NOMO-1 treated with dmso at 0.1 percent for 144 hours (cell line): ENCODE data around the gene FIBIN.

Experiments used
- DNase-seq: peaks from one replicate; lab custom pipeline; 2025; ENCODE audit not compliant: unreplicated experiment; lab: John Stamatoyannopoulos, UW

Gene FIBIN

DNA sequence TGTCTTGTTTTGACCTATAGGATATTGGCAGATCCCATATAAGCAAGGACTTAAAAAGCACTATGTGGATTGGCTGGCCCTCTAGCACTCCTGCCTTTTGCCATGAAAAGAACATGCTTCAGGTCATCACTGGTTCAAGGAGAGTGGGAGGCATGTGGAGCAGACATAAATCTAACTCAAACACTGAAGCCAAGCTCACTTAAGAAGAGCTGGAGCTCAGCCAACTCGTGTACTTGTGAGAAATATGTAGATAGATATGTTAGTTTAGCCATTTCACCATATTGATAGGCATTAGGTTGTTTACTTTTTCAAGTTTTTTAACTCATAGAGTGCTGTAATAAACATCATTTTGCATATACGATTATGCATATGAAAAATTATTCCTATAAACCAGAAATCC, 26.8 kb downstream of the FIBIN start:
- no peak for DNase-seq

GRCh38 chr11:27022659-27023251, 28.8 kb downstream of the FIBIN start:
- DNase-seq, result no peak

GRCh38 chr11:27024865-27025264, 31.0 kb downstream of the FIBIN start:
- no peak for DNase-seq

DNA sequence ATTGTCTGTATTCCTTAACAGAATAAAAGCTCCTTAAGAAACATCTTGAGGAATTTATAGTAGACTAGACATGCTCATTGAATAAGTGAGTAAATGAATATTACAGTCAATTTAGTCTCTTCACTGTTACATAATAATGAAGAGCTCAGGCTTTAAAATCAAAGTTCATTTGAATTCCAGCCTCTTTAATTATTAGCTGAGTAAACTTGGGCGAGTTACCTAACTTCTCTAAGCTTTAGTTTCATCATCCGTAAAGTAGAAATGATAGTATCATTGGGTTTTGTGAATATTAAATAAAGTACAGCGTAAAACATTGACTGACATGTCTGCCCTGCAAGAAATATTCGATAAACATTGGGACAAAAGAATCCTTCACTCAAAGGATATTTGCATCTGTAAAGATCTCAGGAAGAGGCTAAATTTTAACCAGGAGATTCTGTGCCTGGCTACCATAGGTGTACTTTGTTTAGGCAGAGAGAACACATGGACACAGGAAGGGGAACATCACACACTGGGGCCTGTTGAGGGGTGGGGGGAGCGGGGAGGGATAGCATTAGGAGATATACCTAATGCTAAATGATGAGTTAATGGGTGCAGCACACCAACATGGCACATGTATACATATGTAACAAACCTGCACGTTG, 31.5 kb downstream of the FIBIN start:
- DNase-seq, result no peak

DNA sequence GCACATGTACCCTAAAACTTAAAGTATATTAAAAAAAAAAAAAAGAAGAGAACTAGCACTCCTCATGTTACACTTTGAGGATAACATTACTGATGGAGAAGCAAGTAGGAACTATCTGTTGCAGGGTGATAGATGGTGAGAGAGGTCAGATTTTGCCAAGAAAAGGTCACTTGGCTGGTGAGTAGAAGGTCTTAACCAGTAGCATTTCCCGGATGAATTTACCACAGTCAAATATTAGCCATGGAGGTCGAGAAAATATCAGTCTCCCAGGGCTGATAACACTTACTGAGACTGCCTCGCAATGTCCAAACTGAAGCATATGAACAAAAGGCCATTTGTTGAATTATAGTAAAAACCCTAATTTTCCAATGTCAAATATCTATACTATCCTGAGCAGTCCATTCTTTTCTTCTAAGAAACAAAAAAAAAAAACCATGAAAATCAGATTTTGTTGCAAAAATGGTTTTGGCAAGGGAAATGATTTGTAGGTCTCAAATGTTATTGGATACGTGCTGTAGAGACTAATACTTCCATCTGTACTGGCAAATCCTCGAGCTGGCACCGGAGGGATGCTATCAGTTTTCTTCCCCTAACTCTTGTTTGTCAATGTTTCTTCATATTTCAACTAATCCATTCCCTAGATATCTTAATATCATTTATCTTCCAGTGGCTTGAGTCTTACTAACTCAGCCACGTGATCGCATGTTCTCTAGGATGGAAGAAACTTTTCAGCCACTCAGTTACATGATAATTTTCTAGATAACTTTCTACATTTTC, 32.2 kb downstream of the FIBIN start:
- no peak for DNase-seq

DNA sequence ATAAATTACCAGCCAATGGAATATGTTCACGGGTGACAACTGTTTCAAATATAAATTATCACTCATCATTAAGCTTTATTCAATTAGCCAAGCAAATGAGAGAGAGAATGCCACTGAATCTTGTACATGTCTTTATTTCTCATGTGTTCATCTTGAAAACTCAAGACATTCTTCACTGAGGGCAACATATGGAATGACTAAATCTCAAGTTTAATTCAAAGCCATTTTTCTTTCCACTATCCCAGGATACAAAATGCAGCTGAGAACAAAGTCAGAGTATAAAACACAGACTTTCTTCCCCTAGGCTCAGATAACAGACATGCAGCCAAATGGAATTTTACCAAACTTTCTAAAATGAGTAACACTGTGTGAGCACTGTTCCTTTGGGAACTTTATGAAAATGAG, 34.7 kb downstream of the FIBIN start:
- no peak for DNase-seq

- no peak for DNase-seq
Measured at GRCh38 chr11:27029966-27030365, 36.1 kb downstream of the FIBIN start.

DNA sequence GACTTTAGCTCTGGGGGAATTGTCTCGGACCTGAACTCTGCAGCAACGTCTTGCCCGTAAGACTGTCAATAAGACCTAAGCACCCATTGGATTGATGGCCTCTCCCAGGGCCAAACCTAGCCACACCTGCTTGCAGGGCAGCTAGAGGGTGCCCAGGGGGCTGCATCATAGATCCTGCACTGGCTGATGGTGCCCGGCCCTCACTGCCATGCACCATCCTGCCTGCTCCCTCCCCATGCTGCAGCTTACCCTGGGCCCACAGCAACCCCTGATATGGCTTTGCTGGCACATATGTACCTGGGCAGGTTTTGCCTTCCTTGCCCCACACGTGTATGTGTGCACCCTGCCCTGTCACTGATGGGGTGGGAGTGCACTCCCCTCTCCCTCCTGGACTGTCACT, 37.8 kb downstream of the FIBIN start:
- DNase-seq, result no peak

DNA sequence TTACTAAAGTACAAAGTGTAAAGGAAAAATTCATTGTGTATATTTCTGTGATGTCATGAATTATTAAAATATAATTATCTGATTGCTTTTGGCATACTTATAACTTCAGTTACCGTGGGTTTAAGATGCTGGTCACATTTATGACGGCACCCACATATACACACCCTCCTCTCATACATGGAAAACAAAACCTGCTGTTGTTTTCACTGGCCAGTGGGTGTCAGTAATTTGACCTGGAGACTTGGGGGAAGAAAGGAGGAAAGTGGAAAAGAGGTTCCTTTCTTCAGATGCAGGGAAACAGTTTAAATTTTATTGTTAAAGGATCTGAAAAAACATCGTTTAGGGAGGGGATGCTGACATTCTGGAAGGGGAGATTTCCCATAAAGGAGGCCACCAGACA, 46.0 kb downstream of the FIBIN start:
- DNase-seq, result no peak

DNA sequence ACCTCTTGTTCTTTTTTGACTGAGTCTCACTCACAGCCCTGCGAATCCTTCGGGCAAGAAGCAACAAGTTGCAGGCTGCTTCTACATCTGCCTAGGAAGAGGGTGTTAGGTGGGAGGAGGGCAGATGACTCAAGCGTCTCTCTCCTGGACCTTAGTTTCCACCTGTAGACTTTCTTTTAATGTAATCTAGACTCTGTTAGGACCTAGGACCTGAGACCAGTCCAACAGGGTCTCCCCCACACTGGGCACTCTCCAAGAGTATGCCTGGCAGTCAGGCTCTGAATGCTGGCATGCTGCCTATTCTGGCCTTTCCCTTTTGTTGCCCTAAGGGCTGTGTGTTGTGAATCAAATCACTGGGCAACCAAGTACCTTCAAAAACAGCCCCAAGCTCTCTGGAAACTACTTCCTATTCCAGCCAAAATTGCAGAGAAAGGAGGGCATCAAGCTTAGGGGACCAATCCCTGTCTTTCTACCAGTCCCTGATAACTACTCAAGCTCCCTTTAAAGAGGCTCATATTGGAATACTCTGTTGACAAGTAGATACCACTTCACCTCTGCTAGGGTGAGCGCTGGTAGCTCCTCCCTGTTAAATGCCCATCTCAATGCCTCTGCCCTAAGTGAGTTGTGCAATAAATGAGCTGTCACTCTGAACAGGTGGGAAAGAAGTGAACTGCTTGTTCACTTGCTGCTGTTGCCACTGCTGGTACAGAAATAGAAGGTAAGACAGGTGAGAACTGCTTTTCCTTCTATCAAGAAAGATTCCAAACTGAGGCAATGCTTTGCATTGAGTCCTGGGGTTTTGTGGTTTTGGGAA, 46.6 kb downstream of the FIBIN start, which contains the start of gene BBOX1:
Gene BBOX1 (plus strand): TSS at position 514 of the 814 bp plus-strand sequence. CDS start 14,616 bp downstream, outside the sequence.
- no peak for DNase-seq

DNA sequence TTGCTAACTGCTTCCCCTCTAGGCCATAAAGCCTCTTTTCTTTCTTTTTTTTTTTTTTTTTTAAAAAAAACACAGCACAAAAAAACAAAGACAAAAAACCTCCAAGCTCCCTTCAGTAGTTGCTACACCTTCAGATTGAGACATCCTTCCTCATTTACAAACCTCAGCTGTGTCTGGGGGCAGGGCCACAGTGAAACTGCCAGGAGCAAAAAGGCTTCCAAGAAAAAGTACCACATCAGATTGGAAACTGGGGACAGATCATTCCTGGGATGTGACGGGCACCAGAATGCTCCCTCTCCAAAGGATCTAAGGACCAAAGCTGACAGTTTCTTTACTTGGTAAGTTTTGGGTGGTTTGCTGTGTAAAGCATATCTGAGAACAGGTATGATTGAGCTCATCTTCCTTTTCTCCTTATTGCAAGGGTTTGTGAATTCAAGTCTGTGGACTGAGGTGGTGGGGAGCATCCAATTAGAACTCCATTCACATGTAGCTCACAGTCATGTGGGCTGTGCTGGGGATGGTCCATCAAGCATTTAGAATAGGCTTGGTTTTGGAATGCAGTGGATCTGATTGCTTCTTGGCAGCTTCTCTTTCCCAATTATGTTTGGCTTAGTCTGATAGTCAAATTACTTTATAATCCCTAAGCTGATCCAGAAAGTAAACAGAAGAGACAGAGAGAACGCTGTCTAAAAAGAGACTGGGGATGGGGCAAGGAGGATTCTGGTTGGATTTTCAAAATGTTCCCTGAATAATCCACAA, 47.4 kb downstream of the FIBIN start:
- DNase-seq, result peak; percentile 53
